Inferior parietal cortex (tissue), 1 donor: ENCODE data around the gene TTLL3.
"Not testable (repeated sequence)": the region's sequence is repeated elsewhere in the genome, so short reads cannot be mapped to it uniquely, and the experiment has no call there.

Experiments used
- DNase-seq: peaks from one replicate; pipeline ENCODE4 v3.0.0-alpha.2; 2016; ENCODE audit errors: extremely low spot score

The TTLL3 gene, protein sequence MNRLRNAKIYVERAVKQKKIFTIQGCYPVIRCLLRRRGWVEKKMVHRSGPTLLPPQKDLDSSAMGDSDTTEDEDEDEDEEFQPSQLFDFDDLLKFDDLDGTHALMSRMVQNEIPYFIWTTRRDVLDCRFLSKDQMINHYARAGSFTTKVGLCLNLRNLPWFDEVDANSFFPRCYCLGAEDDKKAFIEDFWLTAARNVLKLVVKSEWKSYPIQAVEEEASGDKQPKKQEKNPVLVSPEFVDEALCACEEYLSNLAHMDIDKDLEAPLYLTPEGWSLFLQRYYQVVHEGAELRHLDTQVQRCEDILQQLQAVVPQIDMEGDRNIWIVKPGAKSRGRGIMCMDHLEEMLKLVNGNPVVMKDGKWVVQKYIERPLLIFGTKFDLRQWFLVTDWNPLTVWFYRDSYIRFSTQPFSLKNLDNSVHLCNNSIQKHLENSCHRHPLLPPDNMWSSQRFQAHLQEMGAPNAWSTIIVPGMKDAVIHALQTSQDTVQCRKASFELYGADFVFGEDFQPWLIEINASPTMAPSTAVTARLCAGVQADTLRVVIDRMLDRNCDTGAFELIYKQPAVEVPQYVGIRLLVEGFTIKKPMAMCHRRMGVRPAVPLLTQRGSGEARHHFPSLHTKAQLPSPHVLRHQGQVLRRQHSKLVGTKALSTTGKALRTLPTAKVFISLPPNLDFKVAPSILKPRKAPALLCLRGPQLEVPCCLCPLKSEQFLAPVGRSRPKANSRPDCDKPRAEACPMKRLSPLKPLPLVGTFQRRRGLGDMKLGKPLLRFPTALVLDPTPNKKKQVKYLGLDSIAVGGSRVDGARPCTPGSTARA

DNA sequence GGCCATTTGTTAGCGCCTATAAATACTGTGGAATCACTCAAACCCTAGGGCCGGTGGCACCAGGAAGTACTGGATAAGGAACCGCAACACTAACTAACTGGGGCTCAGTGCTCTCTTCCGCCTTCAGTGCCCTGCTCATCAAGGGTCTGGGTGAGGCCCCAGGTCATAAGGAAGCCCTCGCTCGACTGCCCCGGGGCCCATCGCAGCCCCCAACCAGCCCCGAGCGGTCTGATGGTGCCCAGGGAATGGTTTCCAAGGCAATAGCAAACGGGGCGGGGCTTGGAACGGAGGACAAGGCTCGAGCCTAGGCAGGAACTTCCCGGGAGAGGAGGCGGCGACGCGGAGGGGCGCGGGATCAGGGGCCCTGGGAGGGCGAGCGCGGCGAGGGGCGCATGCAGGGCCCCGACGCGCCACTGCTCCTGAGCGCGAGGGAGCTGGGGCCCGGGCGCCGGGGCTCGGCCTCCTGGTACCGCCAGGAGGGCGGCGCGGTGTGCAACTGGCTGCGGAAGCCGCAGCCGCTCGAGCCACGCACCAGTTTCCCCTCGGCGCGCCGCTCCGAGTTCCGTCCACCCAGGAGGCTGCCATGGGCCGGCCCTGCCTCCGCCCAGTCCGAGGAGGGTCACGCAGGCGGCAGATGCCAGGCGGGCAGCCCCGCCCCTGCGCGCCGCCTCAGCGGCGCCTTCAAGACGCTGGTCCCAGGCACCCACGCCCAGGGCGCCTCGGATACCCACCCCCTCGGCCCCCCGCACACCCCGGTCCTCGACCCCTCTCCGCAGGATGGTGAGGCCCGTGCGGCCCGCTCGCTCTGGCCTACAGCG, at the start of gene TTLL3:
Gene TTLL3 (plus strand): TSS at position 648 of the 818 bp plus-strand sequence. CDS start 400 bp downstream, outside the sequence.
- DNase-seq, result peak; percentile 47

DNA sequence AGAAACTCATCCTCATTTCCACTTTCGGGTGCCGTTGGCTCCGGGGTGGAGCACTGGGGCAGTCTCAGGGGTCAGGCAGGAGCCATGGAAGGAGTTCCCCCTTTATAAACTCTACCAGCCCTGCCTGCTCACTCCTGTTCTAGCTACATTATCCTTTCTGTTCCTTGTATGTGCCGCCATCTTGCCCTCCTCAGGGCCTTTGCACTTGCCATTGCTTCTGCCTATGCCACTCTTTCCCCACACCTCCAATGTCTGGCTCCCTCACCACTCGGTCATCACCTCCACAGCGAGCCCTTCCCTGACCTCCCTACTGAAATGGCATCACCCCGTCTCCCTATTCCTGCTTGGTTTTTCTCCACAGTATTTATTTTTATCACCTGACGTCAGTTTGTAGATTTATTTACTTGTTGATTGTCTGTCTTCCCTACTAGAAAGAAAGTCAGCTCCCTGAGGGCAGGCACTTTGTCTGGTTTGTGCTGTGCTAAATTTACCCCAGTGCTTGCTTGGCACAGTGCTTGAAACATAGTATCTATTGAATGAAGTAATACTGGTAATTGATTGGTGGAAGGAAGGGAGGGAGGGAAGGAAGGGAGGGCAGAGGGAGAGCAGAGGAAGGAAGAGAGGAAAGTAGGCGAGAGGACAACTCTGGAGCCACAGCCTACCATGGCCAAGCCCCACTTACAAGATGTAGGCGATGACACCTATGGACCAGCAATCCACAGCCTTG, 49.1 kb upstream of the TTLL3 start:
- no peak for DNase-seq

DNA sequence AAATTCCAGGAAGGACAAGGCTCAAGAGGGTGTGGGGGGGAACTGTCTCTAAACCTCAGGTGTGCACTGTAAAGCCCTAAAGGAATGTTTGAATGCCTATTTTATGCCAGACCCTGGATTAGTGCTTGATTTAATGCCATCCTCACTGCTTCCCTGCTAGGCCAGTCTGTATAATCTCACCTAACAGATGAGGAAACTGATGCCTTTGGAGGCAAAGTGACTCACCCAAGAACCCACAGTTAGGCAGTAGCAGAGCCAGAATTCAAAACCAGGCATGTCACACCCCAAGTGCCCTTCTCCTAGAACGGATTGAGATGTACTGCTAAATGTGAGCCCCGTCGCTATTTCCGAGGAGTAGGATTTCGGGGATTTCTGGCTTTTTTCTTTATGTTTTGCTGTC, 48.1 kb upstream of the TTLL3 start:
- no peak for DNase-seq

DNA sequence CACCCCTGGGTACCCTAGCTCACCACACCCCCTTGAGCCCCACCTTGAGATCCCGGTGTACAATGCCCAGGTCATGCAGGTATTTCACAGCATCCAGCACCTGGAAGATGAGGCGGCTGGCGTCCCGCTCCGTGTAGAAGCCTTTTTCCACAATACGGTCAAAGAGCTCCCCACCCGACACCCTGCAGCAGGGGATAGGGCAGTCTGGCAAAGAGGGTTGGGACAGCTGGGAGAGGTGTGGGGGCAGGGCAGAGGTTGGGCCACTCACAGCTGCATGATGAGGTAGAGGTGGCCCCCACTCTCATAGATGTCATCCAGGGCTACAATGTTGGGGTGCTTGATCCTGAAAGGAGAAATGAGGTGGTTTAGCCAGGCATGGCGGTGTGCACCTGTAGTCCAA, 47.2 kb upstream of the TTLL3 start:
- no peak for DNase-seq

DNA sequence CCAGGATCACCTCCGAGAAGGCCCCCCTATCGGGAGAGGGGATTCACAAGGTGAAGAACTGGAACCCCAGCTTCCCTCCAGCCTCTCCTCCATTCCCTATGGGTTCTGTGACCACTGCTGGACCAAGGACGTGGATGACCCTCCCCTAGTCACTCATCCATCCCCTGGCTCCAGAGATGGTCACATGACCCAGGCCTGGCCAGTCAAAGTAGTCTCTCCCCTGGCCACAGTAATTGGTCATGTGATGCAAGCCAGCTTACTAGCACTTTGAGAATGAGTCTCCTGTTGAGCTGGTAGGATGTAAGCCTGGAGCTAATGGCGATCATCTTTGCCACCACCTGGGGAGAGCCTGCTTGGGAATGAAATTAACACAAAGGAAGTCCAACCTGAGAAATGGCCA, 44.2 kb upstream of the TTLL3 start:
- no peak for DNase-seq

DNA sequence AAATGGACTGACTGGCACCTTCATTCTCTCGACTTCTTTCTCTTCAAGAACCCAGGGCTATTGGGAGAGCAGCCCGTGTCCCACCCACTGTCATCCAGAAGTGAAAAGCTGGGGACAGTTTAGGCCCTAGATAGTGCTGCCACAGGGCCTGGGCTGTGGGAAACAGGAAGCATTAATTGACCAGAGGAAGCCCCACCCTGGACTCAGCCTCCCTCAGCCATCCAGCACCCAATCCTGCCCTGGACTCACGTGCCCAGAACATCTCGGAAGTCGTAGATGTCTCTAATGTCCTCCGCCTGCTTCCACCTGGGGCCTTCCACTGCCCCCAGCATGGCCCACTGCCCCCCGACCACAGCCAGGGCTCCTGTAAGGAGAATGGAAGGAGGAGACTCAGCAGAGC, 42.6 kb upstream of the TTLL3 start:
- no peak for DNase-seq

DNA sequence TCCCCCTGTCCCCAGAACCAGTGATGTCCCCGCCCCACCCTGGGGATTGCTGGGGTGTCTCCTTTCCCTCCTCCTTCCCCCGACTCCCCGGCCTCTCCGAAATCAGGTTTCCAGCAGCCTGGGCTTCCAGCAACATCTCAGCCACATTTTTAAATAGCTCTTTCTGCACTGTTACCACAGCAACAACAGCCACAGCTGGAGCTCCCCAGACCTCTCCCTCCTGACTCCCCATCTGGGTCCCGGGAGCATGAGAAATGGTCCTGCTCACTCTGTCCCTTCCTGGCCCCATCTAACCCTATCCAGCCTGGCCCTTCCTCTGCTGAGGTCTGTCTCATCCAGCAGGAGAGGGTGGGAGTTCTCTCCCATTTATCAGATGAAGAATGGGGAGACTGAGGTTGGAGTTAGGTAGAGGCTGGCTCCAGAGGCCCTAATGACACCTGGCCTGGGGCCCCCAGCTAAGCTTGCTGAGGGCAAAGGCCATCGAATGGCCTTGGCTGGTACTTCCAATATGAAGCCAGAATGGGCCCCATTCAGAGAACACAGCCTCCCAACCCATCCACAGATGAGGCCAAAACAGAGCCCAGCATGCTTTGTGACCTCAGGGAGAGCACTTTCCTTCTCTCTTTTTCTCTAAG, 41.8 kb upstream of the TTLL3 start:
- no peak for DNase-seq

DNA sequence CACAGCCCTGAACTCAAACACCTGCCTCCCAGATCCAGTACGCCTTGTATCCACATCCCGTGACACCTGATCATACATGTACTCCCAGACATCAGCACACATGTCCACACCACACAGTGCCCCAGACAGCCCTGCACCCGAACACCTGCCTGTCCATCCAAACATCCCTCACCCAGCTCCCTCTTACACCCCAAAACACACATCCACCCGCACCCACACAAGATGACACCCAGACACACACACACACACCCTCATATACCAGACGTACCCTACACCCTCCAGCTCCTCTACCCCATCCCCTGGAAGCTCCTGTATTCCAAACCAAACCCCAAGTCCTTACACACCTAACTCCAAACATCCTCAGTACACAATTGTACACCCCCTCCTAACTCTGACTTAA, 41.0 kb upstream of the TTLL3 start:
- no peak for DNase-seq

DNA sequence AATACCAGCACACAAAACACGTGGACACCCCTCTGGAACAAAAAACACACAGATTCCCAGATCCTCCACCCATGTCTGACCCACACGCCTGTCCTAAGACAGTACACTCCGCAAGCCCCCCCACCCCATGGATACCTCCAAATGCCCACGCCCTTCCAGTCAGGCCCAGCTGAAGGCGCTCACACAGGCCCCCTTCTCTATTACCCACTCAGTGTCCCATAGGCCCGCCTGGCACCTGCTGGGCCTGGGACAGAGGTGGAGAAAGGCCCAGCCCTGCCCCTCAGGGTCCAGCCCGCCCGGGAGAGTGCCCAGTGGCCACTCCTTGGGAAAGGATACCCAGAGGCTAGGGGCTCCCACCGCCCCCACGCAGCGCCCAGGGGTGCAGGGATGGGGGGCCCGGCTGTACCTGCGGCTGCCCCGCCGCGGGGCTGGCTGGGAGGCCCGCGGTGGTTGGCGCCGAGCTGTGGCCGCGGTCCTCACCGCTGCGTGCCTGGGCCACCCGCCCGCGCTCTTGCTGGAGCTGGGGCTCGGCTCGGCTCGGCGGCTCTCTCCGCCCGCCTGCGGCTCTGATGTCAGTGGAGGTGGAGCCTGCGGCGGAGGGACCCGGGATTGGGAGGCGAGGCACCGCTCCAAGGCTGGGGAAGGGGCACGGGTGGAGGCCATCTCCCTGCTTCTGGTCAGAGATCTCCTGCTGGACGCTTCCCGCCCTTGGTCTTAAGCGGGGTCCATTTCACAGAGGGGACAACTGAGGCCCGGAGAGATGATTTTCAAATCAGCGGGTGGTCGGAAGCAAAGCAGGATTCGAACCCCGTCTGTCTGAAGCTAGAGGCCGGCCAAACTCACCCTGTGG, 40.4 kb upstream of the TTLL3 start, which contains the start of gene CAMK1:
Gene CAMK1 (minus strand): TSS at position 522 of the 850 bp plus-strand sequence. CDS start 2,198 bp downstream, outside the sequence.
- DNase-seq, result no peak

DNA sequence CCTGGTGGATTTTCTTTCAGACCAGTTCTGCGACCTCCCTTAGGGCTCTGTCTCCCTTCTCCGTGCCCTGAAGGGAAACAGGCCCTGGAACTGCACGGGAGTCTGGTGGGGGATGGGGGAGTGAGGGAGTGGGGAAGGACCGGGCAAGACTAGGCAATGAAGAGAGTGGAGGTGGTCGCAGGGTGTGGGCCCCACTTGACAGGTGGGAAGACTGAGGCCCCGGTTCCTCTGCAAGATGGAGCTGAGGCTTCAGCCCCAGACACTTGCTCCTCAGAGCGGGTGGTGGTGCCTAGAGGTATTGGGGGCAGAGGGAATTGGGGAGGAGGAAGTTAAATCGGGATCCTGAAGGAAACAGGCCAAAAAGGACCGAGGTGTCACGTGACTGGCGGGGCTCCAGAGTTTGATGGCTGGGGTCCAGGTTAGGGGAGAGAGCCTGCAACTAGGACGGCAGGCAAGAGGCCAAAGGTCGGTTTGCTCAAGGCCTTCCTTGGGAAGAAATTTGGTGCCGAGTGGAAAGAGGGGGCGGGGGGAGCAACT, 39.7 kb upstream of the TTLL3 start:
- no peak for DNase-seq

DNA sequence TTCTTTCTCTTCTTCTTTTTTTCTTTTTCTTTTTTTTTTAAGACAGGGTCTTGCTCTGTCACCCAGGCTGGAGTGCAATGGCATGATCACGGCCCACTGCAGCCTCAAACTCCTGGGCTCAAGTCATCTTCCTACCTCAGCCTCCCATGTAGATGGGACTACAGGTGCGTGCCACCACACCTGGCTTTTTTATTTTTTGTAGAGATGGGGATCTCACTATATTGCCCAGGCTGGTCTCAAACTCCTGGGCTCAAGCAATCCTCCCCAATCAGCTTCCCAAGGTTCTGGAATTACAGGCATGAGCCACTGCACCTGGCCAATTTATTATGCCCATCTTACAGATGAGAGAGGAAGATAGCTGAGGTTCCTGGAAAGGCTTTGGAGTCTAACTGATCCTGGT, 39.1 kb upstream of the TTLL3 start:
- DNase-seq, result not testable (repeated sequence)

DNA sequence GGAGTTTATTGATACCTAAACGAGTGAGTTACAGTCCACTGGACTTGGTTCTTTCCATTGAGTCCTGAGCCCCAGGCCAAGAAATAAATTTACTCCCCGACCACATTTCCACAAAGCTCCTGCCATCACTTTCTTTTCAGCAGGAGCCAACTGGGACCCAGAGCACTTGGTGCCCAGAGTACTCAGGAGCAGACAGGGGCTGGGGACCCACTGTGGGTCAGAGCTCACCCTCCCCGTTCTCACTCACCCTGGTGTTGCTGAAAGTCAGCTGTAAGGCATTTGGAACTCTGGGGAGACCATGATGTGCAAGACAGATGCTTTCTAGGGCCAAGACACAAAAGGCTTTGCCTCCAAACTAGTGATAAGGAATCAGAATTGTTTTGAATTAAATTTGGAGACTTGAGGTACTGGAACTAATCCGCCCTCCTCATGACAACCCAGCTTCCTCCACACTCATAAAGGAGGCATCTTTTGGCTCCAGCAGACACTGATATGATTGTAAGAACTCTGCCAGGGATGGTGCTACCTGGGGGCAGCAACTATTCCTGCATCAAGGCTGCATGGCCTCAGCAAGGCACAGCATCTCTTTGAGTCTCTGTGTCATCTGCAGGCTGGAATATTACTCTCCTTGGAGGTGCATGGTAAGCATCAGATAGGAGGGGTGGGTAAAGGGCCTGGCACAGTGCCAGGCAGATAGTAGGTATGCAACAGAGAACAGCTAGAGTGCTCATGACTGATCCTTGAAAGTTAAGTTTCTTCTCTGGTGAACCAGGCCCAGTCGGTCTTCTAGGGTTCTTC, 33.0 kb upstream of the TTLL3 start:
- DNase-seq, result no peak

DNA sequence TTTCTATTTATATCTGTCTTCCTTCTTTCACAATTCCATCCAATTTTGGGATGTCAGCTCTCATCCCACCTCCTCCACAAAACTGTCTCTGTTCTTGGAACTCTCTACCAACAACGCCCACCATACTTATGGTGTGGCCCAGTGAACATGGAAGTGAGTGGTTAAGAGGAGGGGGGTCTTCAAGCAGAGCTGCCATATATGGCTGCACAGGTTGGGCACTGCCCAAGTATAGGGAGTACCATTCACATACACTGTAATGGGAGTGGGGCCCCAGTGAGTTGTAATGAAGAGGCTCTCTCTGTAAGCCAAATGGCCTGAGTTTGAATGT, 32.4 kb upstream of the TTLL3 start:
- peak; percentile 61 for DNase-seq

DNA sequence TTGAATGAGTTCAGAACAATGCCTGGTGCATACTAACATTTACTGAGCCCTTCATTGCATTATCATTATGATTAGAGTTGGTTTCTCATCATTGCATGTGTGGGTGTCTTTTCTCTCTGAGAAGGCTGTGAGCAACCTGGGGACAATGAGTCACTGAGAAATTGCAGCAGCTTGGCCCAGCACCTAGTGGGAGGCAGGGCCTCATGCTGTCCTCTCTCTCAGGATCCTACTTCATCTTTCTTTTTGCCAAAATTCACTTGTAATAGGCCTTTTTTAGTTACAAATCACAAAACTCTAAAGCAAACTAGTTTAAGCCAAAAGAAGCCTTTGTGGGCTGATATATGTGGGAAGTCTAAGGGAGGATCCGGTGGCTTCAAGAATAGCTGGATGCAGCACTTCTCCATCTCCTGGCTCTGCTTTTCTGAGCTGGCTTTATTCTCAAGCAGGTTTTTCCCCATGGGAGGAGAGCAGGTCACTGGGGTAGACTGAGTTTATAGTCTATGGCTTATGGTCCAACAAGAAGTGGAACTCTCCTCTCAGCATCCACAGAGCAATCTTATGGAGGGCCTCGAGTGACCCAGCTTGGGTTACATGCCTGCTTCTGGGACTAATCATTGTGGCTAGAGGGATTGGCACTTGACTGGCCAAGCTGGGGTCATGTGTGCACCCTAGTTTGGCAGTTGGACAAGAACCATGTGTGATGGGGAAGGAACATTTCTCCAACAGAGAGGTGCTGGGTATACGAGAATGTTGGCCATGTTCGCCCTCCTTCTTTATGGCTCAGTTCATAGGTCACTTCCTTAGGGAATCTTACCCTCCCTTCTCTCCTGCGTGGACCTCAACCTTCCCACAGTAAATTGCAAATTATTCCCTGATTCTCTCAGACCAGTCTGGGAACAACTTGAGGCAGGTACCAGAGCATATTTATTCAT, 31.7 kb upstream of the TTLL3 start:
- DNase-seq, result peak; percentile 60

DNA sequence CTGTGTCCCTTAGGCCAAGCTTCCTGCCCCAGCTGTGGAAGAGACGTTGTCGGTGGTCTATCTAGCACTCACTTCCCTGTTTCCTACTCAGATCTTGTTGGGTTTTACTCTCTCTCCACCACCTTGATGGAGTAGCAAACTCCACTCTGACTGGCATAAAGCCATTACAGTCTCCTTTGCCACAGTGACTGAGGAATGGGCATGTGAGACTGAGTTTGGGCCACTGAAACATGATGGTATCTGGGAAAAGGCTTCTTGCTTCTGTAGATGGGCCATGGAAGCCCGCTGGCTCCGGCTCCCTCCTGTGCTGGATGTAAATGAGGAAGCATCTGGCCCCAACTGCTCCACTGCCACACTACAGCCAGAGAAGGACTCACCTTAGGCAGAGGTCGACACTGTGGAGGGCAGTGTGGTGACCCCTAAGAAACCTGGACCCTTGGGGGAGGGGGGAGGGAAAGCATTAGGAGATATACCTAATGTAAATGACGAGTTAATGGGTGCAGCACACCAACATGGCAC, 30.9 kb upstream of the TTLL3 start:
- DNase-seq, result no peak

DNA sequence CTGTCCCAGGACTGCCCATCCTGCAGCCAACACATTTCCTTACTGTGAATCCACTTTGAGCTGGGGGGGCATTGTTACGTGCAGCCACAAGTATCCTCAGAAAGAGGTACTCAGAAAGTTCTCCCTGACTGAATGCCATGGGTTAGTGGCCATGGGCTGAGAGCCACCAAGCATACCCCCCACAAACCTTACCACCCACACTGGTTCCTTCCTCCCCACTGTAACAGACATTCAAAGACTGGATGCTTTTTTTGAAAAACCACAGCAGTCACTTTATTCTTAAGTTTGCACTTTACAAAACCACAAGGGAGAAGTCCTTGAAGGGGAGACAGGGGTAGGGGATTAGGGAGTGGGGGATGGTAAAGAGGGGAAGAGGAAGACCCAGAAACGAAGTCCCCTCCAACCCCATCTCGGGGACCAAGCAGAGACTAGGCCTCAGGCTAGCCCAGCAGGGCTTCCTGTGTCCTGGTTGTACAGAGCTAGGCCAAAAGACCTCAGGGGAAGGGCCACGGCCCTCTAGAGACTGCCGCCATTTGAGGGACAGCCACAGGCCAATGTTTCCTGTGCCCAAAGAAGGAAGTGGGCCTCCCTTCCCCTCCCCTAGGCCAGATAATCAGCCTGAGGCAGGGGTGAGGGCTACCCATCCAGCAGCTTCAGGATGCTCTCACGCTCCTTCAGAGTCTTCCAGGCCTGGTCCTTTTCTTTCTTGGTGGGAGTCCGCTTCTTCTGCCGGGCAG, 30.2 kb upstream of the TTLL3 start:
- DNase-seq, result no peak

DNA sequence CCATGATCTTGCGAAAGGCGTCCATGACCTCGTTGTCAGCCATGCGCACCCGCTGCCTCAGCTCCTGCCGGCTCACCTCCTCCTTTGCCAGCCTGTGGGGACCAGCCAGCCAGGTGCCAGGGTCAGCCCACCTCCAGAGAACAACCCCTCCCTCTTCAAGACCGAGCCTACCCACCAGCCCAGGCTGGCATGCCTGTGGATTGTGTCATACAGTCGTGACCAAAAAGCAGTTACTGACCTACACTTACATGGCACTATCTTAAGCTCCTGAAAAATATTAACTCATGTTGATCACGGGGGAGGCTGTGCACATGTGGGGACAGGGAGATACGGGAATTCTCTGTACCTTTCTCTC, 29.6 kb upstream of the TTLL3 start:
- no peak for DNase-seq
